ENCODE data around the gene DDOST. TPM values are rescaled to one million over a fixed set of nuclear protein-coding genes. Genes with fewer than 3 reads are reported as not detected.

The DDOST gene
- polyA plus RNA-seq (ENCODE audit: insufficient read length in 3 of 3) = 100 to 1,000 TPM; 208 to 228 (median 226) TPM

DNA sequence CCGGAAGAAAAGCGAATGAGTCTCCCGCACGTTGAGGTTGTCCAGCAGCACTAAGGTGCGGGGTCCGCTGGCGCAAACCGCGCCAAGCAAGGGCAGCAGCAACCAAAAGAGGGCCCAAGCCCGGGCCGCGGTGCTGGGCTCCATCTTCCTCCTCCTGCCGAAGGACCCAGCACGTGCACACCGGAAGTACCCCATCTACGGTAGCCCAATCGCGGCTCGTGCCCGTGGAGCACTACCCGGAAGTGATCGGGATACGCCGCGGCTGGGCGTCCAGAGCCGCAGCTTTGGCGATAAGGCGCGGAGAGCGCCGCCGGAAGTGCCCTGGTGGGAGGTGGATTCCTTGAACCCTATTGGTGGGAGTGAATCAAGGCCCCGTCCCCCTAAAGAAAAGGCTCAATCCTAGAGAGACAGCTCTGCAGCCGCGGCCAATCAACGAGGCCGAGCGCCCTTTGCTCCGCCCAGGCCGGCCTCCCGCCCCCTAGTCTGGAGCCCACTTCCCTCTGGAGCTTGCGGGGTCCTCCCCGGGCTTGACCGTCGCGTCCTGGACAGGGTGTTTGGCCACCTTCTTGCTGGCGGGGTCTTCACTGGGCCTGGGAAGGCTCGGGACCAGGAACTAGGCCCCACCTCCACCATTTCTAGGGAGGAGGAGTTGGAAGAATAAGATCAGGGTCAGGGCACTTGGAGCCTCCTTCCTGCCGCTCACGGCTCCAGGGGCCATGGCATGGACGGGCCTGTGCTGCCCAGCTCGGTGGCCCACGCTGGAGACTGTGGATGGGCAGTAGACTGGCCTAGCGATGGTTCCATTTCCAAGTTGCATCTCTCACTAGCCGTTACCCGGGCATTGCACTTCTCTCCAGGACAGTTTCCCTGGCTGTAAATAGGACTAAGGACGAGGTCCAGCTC is at the start of gene DDOST:
TSS of gene DDOST (minus strand) at position 163 of the 903 bp plus-strand sequence. CDS start at position 144, 19 bp downstream.
- DNase-seq (ENCODE audit: low read depth in 3 of 3, low spot score in 2 of 3) = peak; percentile 93 to 94 (median 94)

DNA sequence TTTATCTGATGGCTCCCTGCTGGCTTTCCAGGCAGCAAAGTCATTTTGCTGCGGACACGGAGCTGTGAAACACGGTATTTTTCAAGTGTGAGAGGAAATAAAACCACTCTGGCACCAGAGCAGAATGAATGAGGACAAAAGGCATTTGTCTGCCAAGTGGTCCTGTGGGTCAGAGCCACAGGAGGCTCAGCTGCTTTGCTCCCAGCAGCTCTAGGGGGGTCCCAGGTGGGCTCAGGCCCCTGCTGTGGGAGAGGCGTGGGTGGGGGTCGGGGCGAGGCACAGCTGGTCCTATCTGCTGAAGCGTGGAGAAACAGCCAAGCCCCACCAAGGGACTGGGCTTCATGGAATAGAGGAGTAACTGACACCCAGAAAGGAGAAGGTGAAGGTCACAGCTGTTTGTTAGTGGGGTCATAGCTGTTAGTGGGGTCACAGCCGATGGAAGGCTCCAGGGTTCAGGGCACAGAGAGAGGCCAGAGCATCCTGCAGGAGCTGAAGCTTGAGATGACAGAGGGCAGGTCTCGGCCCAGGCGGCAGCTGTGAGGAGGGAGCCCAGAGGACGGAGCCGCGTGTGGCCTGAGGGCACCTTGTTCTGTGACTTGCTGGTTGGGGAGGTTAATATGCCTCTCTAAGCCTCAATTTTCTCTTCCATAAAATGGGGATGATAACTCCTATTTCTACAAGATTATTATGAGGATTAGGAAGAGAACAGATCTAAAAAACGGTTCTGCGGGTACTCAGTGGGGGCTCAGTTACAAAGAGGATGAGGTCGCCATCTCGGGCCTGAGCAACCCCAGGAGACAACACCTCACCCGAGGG is 49.5 kb upstream of the DDOST start:
- DNase-seq (ENCODE audit: low read depth in 3 of 3, low spot score in 2 of 3) = no peak

DNA sequence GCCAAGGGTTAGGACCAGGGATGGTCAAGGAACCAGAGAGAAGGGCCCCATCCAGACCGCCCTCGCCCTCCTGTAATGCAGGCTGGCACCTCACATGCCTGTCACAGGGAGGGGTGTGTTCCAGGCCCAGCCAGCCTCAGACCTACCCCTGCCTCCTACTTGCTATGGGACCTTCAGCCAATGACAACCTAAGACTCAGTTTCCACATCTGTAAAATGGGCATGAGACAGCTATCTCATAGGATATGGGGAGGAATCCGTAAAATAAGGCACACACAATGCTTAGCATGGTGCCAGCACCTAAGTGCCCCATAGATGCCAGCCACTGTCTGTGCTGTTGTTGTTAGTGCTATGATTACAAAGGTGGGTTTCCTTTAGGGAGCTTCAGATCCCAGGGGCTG is 48.7 kb upstream of the DDOST start:
- no peak for DNase-seq (ENCODE audit: low read depth in 3 of 3, low spot score in 2 of 3)

DNA sequence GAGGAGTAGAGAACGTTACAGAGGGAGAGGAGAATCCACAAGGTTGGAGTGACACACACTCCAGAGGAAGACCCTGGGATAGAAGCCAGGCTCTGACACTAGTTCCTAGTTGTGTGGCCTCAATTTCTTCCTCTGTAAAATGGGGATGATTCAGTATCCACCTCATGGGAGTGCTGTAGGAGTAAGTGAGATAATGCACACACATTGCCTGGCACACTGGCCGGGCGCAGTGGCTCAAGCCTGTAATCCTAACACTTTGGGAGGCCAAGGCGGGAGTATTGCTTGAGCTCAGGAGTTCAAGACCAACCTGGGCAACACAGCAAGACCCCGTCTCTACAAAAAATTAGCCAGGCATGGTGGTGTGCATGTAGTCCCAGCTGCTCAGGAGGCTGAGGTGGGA is 47.7 kb upstream of the DDOST start:
- no peak for DNase-seq (ENCODE audit: low read depth in 3 of 3, low spot score in 2 of 3)

DNA sequence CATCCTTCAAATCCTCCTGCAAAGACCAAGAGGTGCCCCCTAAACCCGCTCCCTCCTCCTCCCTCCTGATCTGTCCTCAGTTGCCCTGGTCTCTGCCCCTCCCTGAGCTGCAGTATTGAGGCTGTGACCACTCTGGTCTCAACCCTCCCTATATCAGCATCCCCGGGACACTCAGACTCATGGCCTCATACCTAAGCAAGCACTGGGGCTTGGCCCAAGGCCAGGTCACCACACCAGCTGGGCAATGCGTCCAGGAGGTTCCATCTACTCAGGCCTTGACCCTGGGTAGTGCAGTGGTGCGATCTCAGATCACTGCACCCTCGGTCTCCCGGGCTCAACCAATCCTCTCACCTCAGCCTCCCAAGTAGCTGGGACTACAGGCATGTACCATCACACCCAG is 46.9 kb upstream of the DDOST start:
- no peak for DNase-seq (ENCODE audit: low read depth in 3 of 3, low spot score in 2 of 3)

DNA sequence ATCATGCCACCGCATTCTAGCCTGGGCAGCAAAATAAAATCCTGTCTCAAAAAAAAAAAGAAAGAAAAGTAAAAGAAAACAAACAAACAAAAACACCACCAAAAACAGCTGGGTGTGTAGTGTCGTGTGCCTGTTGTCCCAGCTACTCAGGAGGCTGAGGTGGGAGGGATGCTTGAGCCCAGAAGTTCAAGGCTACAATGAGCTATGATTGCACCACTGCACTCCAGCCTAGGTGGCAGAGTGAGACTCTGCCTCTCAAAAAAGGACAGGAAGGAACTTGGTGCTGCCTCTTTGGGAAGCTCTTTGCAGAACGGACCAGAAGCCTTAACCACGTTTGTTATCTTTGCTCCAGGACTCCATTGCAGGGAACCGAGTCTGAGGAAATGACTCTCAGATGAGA is 45.7 kb upstream of the DDOST start:
- DNase-seq (ENCODE audit: low read depth in 3 of 3, low spot score in 2 of 3) = no peak

DNA sequence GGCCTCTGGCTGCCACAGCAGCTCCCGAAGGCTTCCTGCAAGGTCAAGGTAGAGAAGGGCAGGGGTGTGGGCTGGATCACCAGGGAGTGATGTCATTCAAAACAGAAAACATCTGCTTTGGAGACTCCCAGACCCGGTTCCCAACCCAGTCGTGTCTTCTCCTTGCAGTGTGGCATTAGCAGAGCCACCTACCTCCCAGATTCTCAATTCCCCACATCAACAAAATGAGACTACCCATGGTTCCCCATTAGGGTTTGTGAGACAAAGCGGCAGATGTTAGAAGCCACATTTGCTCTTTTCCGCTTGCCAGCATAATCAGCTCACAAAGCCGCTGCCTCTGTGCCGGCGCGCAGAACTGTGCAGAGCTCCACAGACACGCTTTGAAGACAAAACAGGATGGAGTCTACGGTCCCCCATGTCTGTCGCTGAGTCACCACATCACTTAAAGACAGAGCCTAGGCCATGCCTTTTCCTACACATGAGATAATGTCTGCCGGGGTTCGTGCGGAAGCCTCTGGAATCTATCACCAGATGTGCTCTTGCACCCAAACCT is 44.1 kb upstream of the DDOST start:
- no peak for DNase-seq (ENCODE audit: low read depth in 3 of 3, low spot score in 2 of 3)

DNA sequence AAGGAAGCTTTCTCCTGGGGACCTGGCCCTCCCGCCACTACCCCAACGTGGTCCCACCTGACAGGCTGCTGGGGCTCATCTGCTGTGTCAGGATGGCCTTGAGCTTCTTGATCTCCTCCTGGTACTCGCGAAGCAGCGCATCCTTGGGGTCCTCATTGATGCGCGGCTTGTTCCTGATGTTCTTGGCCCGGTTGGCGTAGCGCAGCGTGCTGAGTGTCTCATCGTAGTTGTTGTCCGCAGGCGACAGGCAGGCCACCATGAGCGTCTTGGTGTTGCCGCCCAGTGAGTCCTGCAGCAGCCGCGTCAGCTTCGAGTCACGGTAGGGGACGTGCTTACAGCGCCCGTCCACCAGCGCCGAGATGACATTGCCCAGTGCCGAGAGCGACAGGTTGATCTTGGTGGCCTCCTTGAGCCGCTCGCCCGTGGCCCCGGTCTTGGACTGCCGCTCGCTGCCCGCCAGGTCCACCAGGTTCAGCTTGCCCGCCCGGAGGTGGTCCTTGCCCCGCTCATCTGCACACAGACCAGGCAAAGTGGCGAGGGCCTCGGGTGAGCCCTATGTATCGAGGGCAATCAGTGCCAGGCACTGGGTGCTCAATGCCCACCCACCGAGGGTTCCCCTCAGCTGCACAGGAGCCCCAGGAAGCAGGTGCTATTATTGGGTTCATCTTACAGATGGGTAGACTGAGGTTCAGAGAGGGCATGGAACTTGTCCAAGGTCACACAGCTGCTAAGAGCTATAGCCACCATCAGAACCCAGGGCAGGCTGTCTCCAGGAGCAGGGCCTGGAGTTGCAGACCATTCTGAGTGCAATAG is 43.4 kb upstream of the DDOST start:
- no peak for DNase-seq (ENCODE audit: low read depth in 3 of 3, low spot score in 2 of 3)

DNA sequence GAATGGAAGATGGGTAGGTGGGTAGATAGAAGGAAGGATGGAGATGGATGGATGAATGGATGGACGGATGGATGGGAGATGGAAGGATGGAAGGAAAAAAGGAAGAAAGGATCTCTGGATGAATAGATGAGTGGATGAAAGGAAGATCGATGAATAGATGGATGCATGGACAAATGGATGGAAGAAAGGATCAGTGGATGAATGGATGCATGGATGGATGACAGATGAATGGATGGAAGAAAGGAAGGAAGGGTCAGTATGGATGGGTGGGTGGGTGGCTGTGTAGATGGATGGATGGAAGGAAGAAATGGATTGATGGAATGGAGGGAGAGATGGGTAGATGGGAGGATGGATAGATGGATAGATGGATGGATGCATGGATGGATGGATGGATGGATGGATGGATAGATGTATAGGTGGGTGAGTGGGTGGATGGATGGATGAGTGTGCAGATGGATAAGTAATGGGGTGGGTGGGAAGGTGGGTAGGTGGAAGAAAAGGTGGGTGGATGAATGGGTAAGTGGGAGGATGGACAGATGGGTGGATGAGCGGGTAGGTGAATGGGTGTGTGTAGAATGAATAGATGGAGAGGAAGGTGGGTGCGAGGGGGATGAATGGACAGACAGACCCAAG is 42.1 kb upstream of the DDOST start:
- no peak for DNase-seq (ENCODE audit: low read depth in 3 of 3, low spot score in 2 of 3)

DNA sequence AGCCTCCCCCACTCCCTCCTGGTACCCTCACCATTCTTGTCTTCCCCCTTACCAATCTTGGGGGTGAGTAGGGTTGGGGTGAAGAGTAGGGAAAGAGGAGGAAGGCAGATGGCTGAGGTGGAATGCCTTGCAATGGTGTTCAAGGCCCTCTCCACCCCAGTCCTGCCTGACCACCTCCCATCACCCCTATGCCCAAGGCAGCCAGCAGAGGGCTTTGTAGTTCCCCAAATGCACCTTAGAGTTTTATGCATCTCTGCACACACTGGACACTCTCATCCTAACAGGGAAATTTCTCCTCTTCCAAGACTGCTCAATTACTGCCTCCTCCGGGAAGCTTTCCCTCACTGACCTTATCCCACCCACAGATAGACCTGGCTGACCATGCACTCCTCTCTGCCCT is 41.2 kb upstream of the DDOST start:
- DNase-seq (ENCODE audit: low read depth in 3 of 3, low spot score in 2 of 3) = no peak

DNA sequence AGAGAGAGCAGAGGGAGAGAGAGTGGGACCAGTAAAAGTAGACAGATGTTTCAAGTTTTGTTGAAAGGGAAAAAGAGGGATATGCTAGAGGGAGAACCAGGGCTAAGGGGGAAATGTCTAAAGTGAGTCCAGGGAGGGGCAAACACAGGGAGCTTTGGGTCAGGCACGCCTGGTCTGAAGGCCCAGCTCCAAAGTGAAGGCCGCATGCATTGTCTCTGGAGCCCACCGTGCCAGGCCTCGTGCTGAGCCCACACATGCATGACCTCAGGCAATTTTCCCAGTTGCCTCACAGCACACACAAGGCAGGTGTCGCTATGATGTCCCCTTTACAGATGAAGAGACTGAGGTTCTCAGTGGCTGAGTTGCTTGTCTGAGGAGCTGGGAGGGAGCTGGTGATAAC is 40.7 kb upstream of the DDOST start:
- DNase-seq (ENCODE audit: low read depth in 3 of 3, low spot score in 2 of 3) = no peak

DNA sequence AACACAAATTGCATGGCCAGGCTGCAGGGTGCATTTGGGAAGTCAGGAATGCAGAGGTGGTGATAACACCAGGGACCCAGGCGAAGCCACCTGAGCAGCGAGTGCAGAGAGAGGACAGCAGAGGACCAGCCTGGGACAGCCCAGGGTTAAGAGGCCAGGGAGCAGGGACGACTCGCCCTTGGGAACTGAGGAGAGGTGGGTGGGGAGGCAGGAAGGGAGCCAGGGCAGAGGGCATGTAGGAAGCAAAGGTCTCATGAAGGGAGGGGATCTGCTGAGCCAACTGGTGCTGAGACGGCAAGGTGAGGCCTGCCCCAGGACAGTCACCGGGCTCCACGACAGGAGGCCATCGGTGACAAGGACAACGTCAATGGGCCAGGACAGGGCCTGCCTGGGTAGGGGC is 40.3 kb upstream of the DDOST start:
- no peak for DNase-seq (ENCODE audit: low read depth in 3 of 3, low spot score in 2 of 3)

DNA sequence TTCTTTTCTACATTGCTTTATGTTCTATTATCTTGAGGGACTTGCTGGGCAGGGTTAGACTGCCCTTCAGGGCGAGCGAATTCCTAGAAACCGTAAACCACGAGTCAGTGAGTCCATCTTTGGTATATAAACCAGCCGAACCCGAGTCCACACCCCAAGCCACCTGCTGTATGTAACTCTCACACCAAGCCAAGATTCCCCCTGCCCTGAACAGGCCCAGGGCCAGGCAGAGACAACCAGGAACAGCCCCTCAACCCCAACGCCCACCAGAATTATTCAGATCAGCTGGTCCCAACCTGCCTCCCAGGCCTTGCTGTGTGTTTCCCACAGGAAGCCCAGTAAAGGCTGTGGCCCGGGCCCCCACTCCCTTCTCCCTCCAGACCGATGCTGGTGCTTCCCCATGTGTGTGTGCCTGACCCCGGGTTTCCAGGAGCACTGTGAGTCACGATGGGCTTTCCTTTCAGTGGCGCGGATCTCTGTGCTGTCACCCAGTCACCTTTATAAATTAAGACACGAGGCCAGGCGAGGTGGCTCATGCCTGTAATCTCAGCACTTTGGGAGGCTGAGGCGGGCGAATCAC is 39.6 kb upstream of the DDOST start:
- DNase-seq (ENCODE audit: low read depth in 3 of 3, low spot score in 2 of 3) = no peak

DNA sequence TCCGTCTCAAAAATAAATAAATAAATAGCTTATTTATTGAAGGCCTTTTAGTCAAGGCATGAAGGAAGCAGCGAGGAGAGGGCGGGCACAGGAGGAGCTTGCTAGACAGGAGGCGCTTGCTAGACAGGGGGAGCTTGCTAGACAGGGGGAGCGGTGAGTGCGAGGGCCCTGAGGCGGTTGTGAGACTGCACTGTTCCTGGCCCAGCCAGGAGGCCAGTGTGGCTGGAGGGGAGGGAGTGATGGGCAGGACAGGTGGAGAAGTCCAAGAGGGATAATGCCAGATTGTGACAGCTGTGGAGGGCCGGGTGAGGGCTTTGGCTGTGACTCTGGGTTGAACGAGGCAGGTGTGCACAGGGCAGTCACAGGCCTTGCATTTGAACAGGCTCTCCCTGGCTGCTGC is 38.4 kb upstream of the DDOST start:
- no peak for DNase-seq (ENCODE audit: low read depth in 3 of 3, low spot score in 2 of 3)

DNA sequence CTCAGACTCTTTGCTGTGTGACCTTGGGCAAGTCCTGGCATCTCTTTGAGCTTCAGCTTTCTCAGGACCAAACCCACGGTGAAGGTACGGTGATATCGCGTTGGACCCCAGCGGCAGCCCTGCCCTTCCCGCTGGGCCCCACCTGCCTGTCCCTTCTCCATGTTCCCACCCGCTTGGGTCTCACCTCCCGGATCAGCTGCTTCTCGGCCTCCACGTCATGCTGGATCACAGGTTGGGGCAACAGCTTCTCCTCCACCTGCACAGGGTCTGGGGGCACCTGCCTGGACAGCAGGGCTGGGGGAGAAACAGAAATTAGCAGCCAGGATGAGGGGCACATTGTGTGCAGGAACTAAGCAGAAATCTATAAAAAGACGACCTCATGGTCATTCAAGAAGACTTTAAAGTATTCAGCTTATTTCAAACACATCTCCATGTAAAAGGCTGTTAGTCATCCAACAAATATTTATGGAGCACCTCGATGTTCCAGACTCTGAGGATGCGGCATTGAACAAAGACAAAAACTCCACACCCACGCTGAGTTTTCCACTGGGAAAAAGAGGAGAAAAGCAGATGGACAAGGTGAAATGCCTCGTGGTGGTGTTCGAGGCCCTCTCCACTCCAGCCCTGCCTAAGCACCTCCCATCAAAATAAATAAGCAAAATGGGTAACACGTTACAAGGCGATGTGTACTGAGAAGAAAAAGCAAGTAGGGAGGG is 37.2 kb upstream of the DDOST start:
- no peak for DNase-seq (ENCODE audit: low read depth in 3 of 3, low spot score in 2 of 3)

DNA sequence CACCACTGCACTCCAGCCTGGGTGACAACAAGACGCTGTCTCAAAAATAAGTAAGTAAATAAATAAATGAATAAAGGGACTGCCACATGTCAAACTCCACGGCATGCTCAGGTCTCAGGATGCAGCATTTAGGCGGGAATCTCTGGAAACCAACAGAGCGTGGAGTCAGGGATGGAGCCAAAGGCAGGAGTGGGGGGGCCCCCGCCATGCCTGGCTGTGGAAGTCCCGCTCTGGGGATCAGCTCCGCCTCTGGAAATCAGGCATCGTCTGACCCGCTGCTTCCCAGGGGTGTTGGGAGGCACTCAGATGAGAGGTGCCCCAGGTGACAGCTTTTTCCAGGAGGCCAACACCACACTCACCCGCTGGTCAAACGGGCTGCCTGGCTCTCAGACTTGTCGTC is 36.4 kb upstream of the DDOST start:
- DNase-seq (ENCODE audit: low read depth in 3 of 3, low spot score in 2 of 3) = no peak

DNA sequence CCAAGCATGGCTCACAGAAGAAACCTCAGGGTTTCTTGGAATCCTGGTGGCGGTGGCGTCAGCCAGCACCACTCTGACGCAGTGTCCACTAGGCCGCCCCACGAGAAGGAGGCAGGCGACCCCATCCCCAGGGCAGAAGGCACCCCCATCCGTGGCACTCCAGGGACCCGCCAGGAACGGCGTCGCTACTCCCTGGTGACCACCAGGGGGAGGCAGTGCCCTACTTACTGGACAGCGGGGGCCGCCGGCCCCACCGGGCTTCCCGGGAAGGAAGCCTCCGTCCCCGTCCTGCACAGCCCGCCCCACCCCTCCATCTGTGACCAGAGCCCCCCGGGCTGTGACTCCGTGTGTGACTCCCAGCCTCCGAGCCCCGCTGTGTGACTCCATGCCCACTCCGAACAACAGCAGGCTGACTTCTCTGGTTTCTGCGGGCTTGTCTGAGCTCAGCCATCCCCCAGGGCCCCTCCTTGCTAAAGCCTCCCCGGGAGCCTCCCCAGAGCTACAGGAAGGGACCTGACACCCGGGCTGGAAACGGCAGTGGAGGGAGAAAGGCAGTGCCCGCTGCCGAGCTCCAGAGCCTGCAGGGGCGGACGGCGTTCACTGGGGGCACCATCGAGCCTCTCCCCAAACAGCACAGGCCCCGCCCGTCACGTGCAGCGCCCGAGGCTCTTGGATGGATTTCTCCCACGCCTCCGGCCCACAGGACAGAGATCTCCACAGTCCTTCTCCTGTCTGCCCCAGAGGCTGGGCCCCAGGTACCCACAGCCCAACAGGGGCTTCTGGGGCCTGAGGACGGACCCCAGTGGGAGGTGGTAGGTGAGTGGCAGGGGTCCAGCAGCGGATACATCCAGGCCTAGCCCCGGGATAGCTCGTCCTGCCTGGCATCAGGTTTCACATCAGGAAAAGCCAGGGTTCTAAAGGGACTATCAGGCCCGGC is 35.5 kb upstream of the DDOST start:
- DNase-seq (ENCODE audit: low read depth in 3 of 3, low spot score in 2 of 3) = peak; percentile 72 to 81 (median 77)

DNA sequence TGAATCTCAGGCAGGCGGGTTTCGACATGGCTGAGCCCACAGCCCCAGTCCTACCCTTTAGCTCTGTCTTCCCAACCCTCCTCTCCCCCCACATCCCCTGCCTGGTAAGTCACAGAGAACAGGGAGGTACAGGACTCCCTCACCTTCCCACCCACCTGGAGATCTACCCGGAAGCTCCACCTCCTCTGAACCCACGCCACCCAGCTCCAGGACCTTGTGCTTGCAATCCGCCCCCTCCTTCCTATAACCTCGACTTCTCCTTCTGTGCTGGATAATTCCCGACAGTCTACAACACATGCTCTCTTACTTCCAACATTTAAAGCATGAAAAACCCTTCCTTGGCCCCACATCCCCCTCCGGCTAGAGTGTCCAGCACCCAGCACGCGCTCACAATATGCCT is 34.3 kb upstream of the DDOST start:
- no peak for DNase-seq (ENCODE audit: low read depth in 3 of 3, low spot score in 2 of 3)
